ENCODE data around the gene MLC1.

MLC1 gene

GRCh38 chr22:50063589-50064393 lies 21.4 kb downstream of the MLC1 start:
- DNase-seq (ENCODE audit: low read depth): no peak
- TF ChIP-seq, protein P1, sequence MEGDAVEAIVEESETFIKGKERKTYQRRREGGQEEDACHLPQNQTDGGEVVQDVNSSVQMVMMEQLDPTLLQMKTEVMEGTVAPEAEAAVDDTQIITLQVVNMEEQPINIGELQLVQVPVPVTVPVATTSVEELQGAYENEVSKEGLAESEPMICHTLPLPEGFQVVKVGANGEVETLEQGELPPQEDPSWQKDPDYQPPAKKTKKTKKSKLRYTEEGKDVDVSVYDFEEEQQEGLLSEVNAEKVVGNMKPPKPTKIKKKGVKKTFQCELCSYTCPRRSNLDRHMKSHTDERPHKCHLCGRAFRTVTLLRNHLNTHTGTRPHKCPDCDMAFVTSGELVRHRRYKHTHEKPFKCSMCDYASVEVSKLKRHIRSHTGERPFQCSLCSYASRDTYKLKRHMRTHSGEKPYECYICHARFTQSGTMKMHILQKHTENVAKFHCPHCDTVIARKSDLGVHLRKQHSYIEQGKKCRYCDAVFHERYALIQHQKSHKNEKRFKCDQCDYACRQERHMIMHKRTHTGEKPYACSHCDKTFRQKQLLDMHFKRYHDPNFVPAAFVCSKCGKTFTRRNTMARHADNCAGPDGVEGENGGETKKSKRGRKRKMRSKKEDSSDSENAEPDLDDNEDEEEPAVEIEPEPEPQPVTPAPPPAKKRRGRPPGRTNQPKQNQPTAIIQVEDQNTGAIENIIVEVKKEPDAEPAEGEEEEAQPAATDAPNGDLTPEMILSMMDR (IDR thresholded peaks at IDR 0.05; ENCODE audit: insufficient read depth, low read depth, low read length, missing control alignments): no peak
- no peak overlapping the region for H3K4me3 ChIP-seq (ENCODE audit: low read depth, low read length)

DNA sequence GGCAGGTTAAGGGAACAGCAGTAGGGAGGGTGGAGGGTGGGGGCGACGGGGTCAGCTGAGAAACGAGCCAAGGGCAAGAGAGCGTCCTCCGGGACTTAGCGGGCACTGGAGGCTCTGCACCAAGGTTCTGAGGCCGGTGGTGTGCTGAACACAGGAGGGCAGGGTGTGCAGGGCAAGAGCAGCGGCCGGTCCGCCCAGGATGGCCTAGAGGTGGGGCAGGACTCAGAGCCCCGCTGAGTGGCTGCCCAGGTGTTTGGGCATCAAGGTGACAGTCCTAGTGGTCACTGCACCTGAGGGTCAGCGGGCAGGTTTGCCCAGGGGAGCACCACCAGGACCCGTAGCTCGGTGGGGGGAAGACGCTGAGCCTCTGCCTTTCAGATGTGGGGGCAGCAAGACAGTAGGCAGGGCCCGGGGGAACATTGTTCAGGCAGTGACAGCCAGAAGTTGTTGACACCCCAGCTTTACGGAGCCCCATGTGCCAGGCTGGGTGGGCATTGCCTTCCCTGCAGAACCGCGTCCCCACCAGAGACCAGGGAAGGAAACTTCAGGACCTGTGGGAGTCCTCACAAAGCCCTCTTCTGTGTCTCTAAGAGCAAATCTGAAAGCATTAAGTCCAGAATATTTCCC lies 22.6 kb downstream of the MLC1 start:
- no peak overlapping the region for H3K4me3 ChIP-seq (ENCODE audit: low read depth, low read length)
- DNase-seq (ENCODE audit: low read depth): no peak
- TF ChIP-seq, protein P1 (IDR thresholded peaks at IDR 0.05; ENCODE audit: insufficient read depth, low read depth, low read length, missing control alignments): no peak

- TF ChIP-seq, protein P1 (IDR thresholded peaks at IDR 0.05; ENCODE audit: insufficient read depth, low read depth, low read length, missing control alignments): no peak
- no peak overlapping the region for H3K4me3 ChIP-seq (ENCODE audit: low read depth, low read length)
- DNase-seq (ENCODE audit: low read depth): no peak
These were observed 23.3 kb downstream of the MLC1 start for GRCh38 chr22:50061824-50062355.

GRCh38 chr22:50061141-50061823 lies 23.9 kb downstream of the MLC1 start:
- no peak overlapping the region for H3K4me3 ChIP-seq (ENCODE audit: low read depth, low read length)
- no peak for DNase-seq (ENCODE audit: low read depth)
- TF ChIP-seq, protein P1 (IDR thresholded peaks at IDR 0.05; ENCODE audit: insufficient read depth, low read depth, low read length, missing control alignments): no peak

DNA sequence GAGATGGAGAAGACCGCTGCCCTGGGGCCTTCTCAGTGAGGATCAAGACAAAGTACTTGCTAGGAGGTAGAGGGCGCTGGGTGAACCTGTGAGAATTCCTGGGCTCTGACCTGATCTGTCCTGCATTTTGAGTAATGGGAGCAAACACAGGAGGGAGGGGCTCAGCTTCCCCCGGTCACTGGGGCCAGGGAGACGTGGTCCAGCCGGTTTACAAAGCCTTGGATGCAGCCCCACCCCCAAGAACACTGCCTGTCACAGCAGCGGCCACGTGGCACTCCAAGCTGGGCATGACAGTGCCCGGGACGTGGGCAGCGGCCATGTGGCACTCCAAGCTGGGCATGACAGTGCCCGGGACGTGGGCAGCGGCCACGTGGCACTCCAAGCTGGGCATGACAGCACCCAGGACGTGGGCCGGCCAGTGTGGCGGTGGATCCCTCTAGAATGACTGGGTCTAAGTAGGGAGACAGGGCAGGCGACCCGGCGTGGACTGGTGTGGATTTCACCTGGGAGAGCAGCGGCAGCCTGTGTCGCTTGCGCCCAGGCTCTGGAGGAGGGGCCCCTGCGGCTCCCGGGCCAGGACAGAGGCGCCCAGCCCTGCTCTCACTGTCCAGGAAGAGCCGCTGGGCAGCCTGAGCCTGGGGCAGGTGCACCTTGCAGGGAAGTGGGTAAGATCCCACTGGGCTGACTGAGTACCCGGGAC lies 24.6 kb downstream of the MLC1 start:
- H3K4me3 ChIP-seq (ENCODE audit: low read depth, low read length): no peak overlapping the region
- TF ChIP-seq, protein P1 (IDR thresholded peaks at IDR 0.05; ENCODE audit: insufficient read depth, low read depth, low read length, missing control alignments): no peak
- no peak for DNase-seq (ENCODE audit: low read depth)

DNA sequence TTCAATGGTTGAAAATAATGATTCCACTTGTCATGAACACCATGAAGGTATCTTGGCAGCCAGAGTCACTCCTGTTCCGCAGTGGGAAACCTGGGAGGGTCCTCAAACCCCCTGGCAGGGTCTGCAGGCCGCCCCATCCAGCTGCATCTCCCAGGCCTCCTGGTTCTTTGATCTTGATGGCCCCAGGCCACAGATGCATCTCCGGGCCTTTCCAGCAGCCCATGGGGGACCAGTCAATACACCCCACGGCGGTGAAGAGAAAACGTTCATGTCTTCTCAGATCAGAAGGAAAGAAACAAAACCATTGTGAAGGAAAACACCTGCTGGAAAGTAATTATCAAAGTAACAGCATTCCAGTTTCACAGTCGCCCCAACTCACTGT lies 25.4 kb downstream of the MLC1 start:
- no peak for DNase-seq (ENCODE audit: low read depth)
- H3K4me3 ChIP-seq (ENCODE audit: low read depth, low read length): no peak overlapping the region
- TF ChIP-seq, protein P1 (IDR thresholded peaks at IDR 0.05; ENCODE audit: insufficient read depth, low read depth, low read length, missing control alignments): no peak
